ENCODE measurements around the gene TTC23L.
A peak's percentile ranks its signal among the peaks of the same experiment; 100 is the strongest.

TTC23L gene

GRCh38 chr5:34927785-34928184 lies 88.8 kb downstream of the TTC23L start:
- TF ChIP-seq CTCF (IDR thresholded peaks at IDR 0.05; ENCODE audit: low read depth, low read length, missing control alignments) = no peak
- no peak overlapping the region for H3K4me3 ChIP-seq (ENCODE audit: low read depth, low read length)
- no peak for DNase-seq (ENCODE audit: low read depth)
- in situ Hi-C loops (cut with HindIII; ENCODE audit: low sequenced_read_pairs) = no loop called here

- DNase-seq (ENCODE audit: low read depth) = no peak
- no peak for TF ChIP-seq CTCF (IDR thresholded peaks at IDR 0.05; ENCODE audit: low read depth, low read length, missing control alignments)
- in situ Hi-C loops (cut with HindIII; ENCODE audit: low sequenced_read_pairs) = no loop called here
- no peak overlapping the region for H3K4me3 ChIP-seq (ENCODE audit: low read depth, low read length)
These were observed 89.3 kb downstream of the TTC23L start for GRCh38 chr5:34928267-34928666.

- peak within 1 kb of the TSS; percentile 82 for H3K4me3 ChIP-seq (ENCODE audit: low read depth, low read length)
- in situ Hi-C loops (cut with HindIII; ENCODE audit: low sequenced_read_pairs) = no loop called here
- no peak for TF ChIP-seq CTCF (IDR thresholded peaks at IDR 0.05; ENCODE audit: low read depth, low read length, missing control alignments)
- DNase-seq (ENCODE audit: low read depth) = peak; percentile 87
These were observed 90.3 kb downstream of the TTC23L start, which contains the start of gene DNAJC21 for GRCh38 chr5:34929134-34929719. Gene DNAJC21 (plus strand): TSS chr5:34929559. CDS start chr5:34929820, 261 bp downstream.

- no peak for DNase-seq (ENCODE audit: low read depth)
- peak overlapping the region; percentile 82 for H3K4me3 ChIP-seq (ENCODE audit: low read depth, low read length)
- peak; percentile 12 for TF ChIP-seq CTCF (IDR thresholded peaks at IDR 0.05; ENCODE audit: low read depth, low read length, missing control alignments)
- in situ Hi-C loops (cut with HindIII; ENCODE audit: low sequenced_read_pairs) = no loop called here
These were observed 90.9 kb downstream of the TTC23L start for GRCh38 chr5:34929720-34930461.

GRCh38 chr5:34930462-34930844 lies 91.5 kb downstream of the TTC23L start:
- no peak for TF ChIP-seq CTCF (IDR thresholded peaks at IDR 0.05; ENCODE audit: low read depth, low read length, missing control alignments)
- H3K4me3 ChIP-seq (ENCODE audit: low read depth, low read length) = peak overlapping the region; percentile 82
- DNase-seq (ENCODE audit: low read depth) = no peak
- in situ Hi-C loops (cut with HindIII; ENCODE audit: low sequenced_read_pairs) = no loop called here

GRCh38 chr5:34930870-34931269 lies 91.9 kb downstream of the TTC23L start:
- H3K4me3 ChIP-seq (ENCODE audit: low read depth, low read length) = peak overlapping the region; percentile 82
- in situ Hi-C loops (cut with HindIII; ENCODE audit: low sequenced_read_pairs) = no loop called here
- TF ChIP-seq CTCF (IDR thresholded peaks at IDR 0.05; ENCODE audit: low read depth, low read length, missing control alignments) = no peak
- DNase-seq (ENCODE audit: low read depth) = no peak
